COLO668 (cell line): ENCODE results near the gene AQP12A.
"Not testable (repeated sequence)": the region's sequence is repeated elsewhere in the genome, so short reads cannot be mapped to it uniquely, and the experiment has no call there.

Experiments
- DNase-seq: peaks from one replicate; lab custom pipeline; 2025; ENCODE audit not compliant: unreplicated experiment; lab: John Stamatoyannopoulos, UW

AQP12A gene

DNA sequence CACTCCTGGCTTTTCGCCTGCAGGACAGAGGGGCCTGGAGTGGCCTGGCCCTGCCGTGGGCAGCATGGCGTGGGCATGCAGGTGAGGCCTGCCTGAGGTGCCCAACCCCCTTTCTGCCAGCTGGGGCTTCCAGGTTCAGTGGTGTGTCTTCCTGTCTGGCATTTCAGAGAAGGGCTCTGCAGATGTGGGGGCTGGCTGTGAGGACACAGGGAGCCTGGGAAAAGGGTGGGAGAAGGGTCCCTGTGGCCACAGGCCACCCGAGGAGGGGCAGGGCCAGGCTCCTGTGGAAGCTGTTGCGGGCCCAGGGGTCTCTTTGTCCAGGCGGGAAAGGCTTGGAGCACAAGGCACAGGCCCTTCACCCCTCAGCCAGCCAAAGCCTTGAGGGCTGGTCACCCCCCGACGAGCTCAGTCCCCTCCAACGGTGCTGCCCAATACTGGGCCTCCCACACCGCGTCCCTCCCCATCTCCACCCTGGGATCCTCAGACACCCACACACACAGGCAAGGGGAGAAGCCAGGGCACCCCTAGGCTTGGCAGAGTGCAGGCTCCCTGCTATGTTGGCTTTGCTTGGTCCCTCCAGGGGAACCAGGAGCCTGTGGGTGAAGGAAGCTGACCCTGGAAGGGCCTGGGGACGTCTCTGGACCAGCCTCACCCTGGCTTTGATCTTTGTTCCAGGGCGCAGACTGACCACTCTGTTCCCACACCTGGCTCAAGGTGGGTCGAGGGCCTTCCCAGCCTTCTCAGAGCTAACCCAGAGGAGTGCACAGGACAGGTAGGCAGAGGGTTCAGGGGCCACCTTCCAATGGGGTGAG is 3.7 kb upstream of the AQP12A start:
- no peak for DNase-seq

DNA sequence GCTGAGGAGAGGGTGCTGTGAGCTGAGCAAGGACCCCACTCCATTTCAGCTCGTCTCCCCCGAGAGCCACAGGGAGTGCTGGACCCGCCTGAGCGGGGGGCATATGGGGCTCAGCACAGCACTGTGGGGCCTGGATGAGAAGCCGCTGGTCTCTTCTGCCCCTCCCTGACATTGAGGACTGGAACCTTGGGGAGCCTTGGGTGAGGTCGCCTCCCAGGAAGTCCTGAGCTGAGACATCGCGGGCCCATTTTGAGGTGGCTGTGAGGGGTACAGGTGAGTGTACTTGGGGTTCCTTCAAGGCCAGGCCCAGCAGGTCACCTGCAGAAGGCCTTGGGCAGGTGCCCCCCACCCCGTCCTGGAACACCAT is 3.1 kb upstream of the AQP12A start:
- DNase-seq, result no peak

DNA sequence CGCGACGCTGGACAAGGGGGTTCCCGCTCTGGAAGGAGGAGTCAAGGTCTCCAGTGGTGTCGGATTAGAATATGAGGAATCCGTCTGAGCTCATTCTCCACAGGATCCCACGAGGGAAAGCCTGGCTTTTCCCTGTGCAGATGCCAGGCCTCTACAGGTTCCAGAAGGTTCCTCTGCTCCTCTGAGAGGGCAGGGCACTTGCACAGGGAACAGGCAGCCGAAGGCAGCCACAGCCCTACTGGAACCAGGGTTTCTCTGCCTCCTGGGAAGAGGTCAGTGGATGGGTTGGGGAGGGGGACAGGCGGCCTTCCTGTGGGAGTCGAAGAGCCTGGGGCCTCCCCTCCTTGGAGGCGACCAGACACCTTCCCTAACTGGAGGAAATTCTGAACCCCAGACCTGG is 1.7 kb upstream of the AQP12A start:
- no peak for DNase-seq

DNA sequence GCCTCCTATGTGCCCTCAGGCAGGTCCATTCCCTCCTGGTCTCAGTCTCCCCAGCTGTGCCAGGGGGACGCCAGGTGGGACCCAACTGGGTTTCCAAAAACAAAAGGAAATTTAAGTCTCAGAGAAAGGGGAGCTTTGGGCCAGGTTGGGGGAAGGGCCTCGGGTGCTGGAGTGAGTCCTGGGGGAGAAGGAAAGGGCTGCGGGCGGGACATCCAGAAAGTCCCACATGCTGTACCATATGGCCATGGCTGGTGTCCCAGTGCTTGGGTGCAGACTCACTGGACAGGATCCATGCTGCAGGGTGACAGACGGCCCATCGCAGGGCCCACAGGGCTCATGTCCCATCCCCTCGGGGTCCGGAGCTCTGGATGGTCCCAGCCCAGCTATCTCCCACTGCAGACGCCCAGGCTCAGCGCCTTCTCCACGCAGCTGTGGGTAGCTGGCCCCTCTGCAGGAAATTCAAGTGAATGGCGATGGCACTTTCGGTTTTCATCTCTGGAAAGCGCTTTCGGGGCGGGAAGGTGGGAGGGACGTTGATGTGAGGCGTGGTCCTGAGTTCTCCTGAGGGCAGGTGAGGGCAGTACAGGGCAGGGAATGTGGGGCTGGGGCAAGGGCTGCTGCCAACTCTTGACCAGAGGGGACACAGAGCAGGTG is 1.1 kb upstream of the AQP12A start:
- not testable (repeated sequence) for DNase-seq

DNA sequence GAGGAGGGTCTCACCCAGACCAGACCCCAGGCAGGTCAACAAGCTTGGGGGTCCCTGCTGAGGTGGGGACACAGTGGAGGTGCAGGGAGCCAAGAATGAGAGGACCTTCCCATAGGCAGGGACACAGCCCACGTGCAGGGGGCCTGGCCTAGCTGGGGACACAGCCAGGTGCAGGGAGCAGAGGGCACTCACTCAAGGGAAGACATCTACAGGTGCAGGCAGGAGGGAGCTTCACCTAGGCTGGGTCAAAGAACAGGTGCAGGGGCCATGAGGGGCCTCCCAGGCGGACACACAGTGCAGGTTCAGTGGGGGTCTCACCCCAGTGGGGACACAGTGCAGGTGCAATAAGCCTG is 615 bp upstream of the AQP12A start:
- not testable (repeated sequence) for DNase-seq

DNA sequence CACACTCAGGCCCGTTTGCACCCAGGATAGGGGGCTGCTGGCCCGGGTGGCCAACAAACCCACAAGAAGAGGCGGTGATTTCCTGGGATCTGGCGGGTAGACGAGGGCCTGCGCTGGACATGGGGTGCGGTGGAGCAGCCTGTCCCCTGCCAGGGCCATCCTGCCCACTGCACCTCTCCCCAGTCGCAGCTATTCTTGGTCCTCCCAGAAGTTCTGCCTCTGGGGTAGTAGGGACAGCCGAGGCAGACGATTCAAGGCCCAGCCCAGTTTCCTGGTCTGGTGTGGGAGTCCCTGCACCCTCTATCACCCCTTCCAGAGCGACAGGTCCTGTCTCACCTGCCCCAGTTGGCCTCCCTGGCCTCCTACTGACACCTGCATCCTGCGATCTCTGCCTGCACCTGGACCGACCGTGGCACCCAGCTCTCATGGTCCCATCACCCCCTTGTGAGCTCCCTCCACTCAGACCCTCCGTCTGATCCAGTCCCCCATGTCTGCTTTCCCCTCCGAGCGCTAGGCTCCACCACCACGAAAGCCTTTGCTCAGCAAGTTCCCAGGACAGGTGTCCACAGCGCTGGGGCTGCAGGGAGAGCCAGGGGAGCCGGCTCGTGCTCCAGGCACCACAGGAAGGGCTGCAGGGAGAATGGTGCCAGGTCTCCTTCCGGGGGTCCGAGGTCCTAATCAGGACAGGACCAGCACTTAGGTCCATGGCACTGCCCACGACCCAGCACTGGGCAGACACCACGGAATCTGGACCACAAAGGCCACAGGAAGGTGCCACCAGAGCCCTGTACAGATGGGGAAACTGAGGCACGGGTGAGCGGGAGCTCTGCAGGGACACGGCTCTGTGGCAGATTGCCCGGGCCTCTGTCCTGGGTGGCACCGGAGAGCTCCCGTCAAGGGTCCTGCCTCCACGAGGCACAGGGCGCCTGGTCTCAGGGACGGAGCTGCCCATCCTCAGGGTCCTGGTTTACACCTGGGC is 1.2 kb downstream of the AQP12A start:
- not testable (repeated sequence) for DNase-seq

DNA sequence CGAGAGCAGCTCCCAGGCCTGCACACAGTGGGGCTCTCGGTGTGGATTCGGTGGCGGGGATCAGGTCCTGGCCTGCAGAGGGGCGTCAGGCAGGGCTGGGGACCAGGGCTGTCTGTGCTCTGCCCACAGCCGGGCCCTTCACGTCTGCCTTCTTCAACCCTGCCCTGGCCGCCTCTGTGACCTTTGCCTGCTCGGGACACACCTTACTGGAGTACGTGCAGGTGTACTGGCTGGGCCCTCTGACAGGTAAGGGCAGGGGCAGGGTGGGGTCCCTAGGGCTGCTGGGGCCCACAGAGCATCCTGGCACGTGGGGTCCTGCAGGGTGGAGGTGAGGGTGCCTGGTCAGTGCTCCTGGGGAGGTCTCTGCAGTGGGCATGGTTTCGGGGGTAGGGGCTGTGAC is 2.6 kb downstream of the AQP12A start:
- DNase-seq, result not testable (repeated sequence)

DNA sequence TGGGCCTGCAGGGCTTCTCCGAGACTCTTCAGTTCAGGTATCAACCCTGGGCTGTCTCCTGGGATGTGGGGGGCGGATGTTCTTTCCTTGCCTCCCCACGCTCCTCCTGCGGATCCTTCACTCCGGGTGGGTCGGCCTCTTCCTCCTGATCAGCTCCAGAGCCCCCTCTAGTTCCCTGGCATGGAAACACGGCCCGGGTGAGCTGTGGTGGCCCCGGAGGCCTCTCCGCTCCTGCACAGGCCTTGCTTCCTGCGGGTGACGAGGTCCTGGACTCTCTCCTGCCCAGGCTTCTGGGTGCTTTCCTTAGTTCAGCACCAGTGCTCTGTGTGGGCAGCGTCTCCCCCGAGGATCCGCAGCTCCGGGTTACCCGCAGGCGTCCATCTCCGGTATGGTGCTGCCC is 3.9 kb downstream of the AQP12A start:
- DNase-seq, result not testable (repeated sequence)

DNA sequence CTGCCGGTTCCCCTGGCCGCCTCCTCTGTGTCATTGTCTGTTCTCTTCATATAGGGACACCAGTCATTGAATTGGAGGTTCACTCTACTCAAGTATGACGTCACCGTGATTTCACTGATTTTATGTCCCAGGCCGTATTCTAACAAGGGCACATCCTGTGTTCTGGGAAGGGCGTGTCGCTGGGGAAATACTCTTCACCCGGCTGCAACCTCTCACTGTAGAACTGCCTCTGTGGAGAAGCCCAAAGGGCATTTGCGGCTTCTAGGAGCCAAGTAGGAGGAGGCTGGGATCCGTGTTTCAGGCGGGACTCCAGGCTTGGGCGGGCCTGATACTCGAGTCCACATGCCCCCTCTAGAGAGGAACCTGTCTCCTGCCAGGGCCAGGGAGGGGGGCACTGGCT is 4.8 kb downstream of the AQP12A start:
- not testable (repeated sequence) for DNase-seq

DNA sequence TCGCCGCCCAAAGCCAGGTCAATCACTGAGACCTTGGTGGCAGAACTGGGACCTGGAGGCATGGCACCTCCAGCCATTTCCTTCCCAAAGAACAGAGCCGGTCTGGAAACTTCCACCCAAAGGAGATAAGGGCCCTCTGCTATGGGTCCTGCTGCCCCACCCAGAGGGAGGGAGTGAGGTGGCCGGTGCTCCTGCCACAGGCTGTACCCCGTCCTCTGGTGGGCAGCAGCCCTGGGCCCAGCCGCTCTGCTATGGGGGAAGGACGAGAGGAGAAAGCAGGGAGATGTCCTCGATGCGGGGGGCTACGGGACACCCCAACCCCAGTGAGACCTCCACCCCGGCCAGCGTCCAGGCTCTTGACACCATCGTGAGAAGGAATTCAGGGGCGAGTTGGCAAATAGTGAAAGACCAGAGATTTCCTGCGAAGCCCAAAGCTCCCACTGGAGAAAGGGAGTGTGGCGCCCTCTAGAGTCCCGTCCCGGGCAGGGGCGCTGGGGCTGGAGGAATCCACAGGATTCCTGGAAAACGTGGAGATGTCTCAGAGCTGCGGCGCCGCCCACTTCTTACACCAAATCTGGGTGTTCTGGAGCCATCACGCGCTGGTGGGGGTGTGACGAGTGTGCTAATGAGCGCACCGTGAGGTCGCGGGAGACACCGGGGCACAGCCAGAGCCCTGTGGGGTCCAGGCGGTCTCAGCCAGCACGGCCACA is 7.3 kb downstream of the AQP12A start:
- not testable (repeated sequence) for DNase-seq

DNA sequence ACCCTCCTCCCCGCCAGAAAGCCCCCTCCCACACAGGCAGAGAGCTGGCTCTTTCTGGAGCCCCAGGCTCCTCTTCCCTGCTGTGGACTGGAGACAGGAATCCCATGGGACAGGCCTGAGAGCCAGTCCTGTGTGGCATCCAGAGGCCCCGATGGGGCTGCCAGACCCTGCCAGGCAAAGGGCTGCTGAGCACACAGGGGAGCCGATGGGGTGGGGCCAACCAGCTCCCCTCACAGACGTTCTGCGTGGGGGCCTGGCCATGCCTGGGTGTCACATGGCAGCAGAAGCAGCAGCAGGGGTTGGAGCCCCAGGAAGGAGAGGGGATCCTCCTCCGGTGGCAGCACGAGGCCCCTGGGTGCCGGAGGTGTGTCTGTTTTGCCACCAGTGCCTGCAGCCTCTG is 8.2 kb downstream of the AQP12A start:
- DNase-seq, result not testable (repeated sequence)

DNA sequence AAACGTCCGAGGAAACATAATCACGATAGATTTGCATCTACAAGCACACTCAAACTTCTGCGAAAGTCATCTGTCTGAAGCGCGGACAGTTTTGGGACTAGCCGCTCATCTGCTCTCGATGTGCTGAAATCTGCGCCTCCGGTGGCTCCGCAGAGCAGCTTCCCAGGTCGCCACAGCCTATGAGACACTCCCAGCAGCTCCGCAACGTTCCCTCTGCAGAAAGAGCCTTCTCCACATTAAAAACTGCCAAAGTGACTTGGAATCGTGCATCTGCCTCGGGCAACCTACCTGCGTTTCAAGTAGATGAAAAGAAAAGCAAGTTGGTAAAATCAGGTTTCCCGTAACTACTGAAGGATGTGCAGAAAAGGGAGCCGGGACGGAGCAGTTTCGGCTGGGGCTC is 8.9 kb downstream of the AQP12A start:
- not testable (repeated sequence) for DNase-seq

DNA sequence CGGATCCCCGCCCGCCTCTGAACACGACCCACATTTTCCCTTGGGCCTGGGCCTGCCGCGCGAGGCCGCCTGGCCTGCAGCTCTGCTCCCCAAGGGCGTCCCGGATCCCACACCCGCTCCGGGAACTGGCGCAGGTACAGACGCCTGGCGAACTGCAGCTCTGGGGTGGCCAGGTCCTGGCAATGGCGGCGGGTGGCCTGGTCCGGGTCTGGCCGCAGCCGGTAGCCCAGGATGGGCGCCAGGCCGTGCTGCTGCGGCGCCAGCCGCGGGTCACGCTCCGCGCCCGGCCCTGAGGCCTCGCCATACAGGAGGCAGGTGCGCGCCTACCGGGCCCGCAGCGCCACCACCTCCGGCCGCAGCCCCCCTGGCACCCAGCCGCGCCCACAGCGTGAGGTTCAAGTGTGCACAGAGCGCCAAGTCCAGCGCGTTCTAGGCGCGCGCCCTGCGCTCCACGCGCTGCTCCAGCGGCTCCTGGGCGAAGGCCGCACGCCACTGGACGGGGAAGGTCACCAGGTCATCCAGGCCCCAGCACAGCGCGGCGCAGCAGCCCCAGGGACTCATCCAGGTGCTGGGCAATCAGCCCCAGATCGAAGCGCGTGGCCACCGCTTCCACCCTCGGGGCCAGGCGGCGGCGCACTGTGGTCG is 9.5 kb downstream of the AQP12A start:
- no peak for DNase-seq

DNA sequence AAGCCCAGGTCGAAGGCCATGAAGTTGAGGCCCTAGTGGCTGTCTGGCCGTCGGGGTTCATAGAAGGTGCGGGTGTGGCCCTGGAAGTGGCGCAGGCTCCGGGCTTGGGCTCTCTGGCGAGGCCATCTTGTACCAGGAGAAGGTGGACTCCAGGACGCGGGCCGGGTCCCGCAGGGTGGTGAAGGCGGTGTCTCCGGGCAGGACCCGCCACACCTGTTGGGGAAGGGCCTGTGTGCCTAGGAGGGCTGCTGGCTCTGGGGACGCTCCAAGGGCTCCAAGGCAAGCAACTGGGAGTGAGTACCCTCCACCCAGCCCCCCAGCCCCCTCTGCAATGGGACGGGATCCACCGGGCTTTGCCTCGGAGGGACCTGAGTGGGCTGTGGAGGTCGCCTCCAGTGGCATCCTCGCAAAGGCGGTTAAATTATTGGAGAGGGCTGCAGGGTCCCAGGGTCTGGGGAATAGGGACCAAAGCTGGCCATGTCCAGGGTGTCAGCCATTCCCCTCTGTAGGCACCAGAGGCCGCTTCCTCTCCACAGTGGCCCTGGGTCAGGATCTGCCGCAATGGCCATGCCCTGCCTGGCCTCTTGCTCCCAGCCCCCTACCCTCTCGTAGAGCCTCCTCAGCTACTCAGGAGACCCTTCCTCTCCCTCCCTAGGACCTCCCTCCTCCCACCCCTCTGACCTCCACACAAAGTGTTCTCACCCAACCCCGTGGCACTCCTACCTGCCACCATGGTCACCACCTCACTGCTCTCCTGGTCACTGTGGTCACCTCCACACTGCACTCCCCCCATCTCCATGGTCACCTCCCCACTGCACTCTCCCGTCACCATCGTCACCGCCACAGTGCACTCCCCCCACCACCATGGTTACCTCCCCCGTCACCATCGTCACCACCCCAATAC is 10.3 kb downstream of the AQP12A start:
- DNase-seq, result no peak

DNA sequence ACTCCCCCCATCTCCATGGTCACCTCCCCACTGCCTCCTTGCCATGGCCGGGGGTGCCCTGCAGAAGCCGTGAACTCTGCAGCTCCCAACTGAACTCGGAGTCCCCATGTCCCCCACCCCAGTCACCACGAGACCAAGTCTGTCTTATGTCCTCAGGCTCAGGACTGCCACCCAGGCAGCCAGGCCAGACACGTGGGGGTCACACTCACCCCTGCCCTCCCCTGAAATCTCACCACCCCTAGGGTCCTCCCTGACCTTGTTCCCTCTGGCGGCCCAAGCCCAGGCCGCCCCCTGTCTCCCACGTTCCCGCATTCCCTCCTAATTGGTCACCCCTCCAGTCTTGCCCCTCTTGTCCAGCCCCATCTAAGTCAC is 11.0 kb downstream of the AQP12A start:
- no peak for DNase-seq

DNA sequence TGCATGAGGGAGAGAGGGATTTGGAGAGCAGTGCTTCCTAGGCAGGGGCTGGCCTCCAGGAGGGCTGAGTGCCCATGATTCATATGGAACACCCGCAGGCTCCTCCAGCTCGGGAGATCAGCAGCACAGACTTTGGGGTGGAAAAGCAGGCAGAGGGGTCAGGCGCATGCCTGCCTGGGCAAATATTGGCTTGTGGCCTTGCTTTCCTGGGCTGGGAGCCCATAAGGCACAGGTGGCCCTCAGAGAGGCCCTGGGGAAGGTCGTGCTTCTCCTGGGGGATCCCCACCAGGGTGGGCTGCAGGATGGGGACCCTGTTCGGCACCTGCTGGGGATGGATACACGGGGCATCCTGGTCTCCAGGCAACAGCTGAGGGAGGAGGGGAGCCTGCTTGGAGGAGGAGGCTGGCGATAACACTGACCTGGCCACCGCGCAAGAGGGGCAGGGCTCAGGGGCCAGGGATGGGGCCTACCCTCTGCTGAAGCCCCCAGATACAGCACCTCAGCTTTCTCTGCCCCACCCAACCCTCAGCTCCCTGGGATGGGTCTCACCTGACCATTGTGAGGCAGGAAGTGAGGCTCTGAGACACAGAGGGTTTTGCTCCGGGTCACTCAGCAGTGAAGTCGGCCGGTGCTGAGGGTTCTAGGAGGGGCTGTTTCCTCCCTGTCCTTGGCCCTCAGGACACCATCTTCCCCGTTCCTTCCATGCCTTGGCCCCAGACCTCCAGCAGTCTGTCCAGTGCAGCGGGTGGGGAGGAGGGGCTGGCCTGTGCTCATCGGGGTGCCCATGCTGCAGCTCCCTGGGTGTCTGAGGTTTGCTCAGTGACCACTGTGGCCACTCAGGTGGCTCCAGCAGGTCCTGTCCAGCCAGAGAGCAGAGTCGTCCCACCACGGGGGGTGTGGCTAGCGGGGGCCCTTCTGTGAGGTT is 12.0 kb downstream of the AQP12A start:
- DNase-seq, result no peak

DNA sequence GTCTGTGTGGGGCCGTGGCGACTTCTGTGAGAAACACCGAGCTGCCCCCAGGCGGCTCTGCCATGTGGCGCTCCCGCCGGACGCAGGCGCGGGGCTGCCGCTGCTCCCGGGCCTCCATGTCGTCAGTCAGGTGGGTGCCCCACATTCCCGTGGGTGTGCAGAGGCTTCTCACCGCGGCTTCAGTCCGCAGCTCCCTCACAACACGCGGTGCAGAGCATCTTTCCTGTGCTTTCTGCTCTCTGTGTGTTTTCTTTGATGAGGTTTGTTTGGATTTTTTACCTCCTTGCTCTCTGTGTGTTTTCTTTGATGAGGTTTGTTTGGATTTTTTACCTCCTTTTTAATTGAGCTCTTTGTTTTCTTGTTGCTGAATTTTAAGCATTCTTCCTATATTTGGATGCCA is 13.0 kb downstream of the AQP12A start:
- DNase-seq, result no peak

DNA sequence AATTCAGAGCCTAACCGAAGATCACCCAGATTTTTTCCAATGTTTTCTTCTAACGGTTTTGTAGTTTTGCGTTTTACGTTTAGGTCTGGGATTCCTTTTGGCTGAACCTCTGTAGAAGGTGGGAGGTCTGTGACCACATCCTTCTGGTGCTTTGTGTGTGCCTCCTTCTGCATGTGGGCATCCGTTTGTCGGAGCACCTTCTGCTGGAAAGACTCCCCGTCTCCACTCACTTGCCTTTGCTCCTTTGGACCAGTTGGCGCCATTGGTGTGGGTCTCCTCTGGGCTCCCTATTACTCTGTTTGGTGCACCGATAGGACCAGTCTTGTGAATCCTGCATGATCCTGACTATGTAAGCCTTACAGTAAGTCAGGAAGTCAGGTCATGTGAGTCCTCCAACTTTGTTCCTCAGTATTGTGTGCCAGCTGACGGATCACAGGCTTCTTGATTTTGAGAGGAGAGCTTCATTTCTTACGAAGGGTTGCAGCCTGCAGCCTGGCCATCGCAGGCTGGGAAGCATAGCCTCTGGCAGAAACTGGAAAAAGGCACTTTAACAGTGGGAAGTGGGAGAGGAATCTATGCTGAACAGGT is 13.6 kb downstream of the AQP12A start:
- no peak for DNase-seq
